ENCODE results near the gene TRMT13.
A peak's percentile ranks its signal among the peaks of the same experiment; 100 is the strongest.

TRMT13 gene, protein sequence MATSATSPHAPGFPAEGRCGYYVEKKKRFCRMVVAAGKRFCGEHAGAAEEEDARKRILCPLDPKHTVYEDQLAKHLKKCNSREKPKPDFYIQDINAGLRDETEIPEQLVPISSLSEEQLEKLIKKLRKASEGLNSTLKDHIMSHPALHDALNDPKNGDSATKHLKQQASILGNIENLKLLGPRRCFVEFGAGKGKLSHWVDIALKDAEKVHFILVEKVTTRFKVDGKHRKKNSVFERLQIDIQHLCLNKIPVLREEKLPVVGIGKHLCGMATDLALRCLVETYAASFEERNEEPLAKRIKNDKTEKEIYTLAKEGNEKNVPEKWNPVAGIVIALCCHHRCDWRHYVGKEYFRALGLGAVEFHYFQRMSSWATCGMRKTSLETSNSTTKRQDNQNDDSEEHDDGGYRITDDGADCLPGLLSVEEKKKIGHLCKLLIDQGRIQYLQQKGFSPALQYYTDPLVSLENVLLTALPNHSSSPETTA

GRCh38 chr1:100132566-100133477 is at the start of gene TRMT13, which contains the start of gene SASS6:
Gene TRMT13, plus strand, starts transcription at chr1:100133163. Its CDS starts 6 bp downstream, at chr1:100133169.
Gene SASS6, minus strand, starts transcription at chr1:100132930. Its CDS starts 116 bp downstream, at chr1:100132814.
- H3K4me3 ChIP-seq (ENCODE audit: control insufficient read depth, low read depth, low read length): peak within 1 kb of the TSS; percentile 85
- TF ChIP-seq CTCF (conservative IDR thresholded peaks at IDR 0.05; ENCODE audit: control insufficient read depth, insufficient read depth, low read depth, low read length): no peak
- peak; percentile 98 for DNase-seq (ENCODE audit: low read depth)

- no peak for DNase-seq (ENCODE audit: low read depth)
- TF ChIP-seq CTCF (conservative IDR thresholded peaks at IDR 0.05; ENCODE audit: control insufficient read depth, insufficient read depth, low read depth, low read length): no peak
- H3K4me3 ChIP-seq (ENCODE audit: control insufficient read depth, low read depth, low read length): no peak overlapping the region
Measured at GRCh38 chr1:100087396-100087795, 45.6 kb upstream of the TRMT13 start.

- no peak for DNase-seq (ENCODE audit: low read depth)
- no peak overlapping the region for H3K4me3 ChIP-seq (ENCODE audit: control insufficient read depth, low read depth, low read length)
- TF ChIP-seq CTCF (conservative IDR thresholded peaks at IDR 0.05; ENCODE audit: control insufficient read depth, insufficient read depth, low read depth, low read length): no peak
Measured at GRCh38 chr1:100089082-100089481, 43.9 kb upstream of the TRMT13 start.

- TF ChIP-seq CTCF (conservative IDR thresholded peaks at IDR 0.05; ENCODE audit: control insufficient read depth, insufficient read depth, low read depth, low read length): no peak
- no peak for DNase-seq (ENCODE audit: low read depth)
- no peak overlapping the region for H3K4me3 ChIP-seq (ENCODE audit: control insufficient read depth, low read depth, low read length)
Measured at GRCh38 chr1:100090471-100090870, 42.5 kb upstream of the TRMT13 start.

GRCh38 chr1:100100202-100100601 is 32.8 kb upstream of the TRMT13 start:
- no peak for TF ChIP-seq CTCF (conservative IDR thresholded peaks at IDR 0.05; ENCODE audit: control insufficient read depth, insufficient read depth, low read depth, low read length)
- no peak overlapping the region for H3K4me3 ChIP-seq (ENCODE audit: control insufficient read depth, low read depth, low read length)
- DNase-seq (ENCODE audit: low read depth): no peak

GRCh38 chr1:100101564-100101963 is 31.4 kb upstream of the TRMT13 start:
- no peak for TF ChIP-seq CTCF (conservative IDR thresholded peaks at IDR 0.05; ENCODE audit: control insufficient read depth, insufficient read depth, low read depth, low read length)
- no peak overlapping the region for H3K4me3 ChIP-seq (ENCODE audit: control insufficient read depth, low read depth, low read length)
- DNase-seq (ENCODE audit: low read depth): no peak
